Stimulated activated CD8-positive, alpha-beta memory T cell treated with anti-CD3 and anti-CD28 coated beads, Interleukin-15, amount 100 ng/mL, for 48 hours (primary cell): ENCODE results near the gene AMY2A.
"Not testable (repeated sequence)": the region's sequence is repeated elsewhere in the genome, so short reads cannot be mapped to it uniquely, and the experiment has no call there.

Experiments used
- DNase-seq, 2 donors: peaks; one replicate each; pipeline ENCODE4 v3.0.0-alpha.2; 2020; ENCODE audit warnings: low read depth in 2 of 2

The AMY2A gene

GRCh38 chr1:103616994-103617477, at the start of gene AMY2A:
AMY2A (plus strand) TSS chr1:103617427; CDS start chr1:103617441, 14 bp downstream.
- not testable (repeated sequence) for DNase-seq

- DNase-seq: no peak
Observed at GRCh38 chr1:103569493-103569892, 47.7 kb upstream of the AMY2A start.

- not testable (repeated sequence) for DNase-seq
Observed at GRCh38 chr1:103571289-103571688, 45.9 kb upstream of the AMY2A start, which contains the start of gene AMY2B. AMY2B (plus strand) TSS chr1:103571589; CDS start chr1:103571603, 14 bp downstream.

GRCh38 chr1:103576065-103576464, 41.2 kb upstream of the AMY2A start:
- no peak for DNase-seq

- DNase-seq: not testable (repeated sequence)
Observed at GRCh38 chr1:103576784-103577183, 40.4 kb upstream of the AMY2A start.

GRCh38 chr1:103582464-103582863, 34.8 kb upstream of the AMY2A start:
- no peak for DNase-seq

- DNase-seq: no peak
Observed at GRCh38 chr1:103583887-103584286, 33.3 kb upstream of the AMY2A start.

- DNase-seq: no peak
Observed at GRCh38 chr1:103584537-103584936, 32.7 kb upstream of the AMY2A start.

GRCh38 chr1:103602740-103603139, 14.5 kb upstream of the AMY2A start:
- not testable (repeated sequence) for DNase-seq

- DNase-seq: no peak
Observed at GRCh38 chr1:103616362-103616761, 865 bp upstream of the AMY2A start.

- DNase-seq: not testable (repeated sequence)
Observed at GRCh38 chr1:103627436-103627835, 10.2 kb downstream of the AMY2A start.

- DNase-seq: not testable (repeated sequence)
Observed at GRCh38 chr1:103641194-103641593, 24.0 kb downstream of the AMY2A start.

- DNase-seq: not testable (repeated sequence)
Observed at GRCh38 chr1:103643908-103644307, 26.7 kb downstream of the AMY2A start.

- DNase-seq: not testable (repeated sequence)
Observed at GRCh38 chr1:103650305-103650704, 33.1 kb downstream of the AMY2A start.

GRCh38 chr1:103650889-103651288, 33.7 kb downstream of the AMY2A start:
- not testable (repeated sequence) for DNase-seq

GRCh38 chr1:103654133-103654532, 36.9 kb downstream of the AMY2A start:
- not testable (repeated sequence) for DNase-seq

GRCh38 chr1:103655460-103655859, 38.2 kb downstream of the AMY2A start, which contains the start of gene AMY1A:
AMY1A (plus strand) TSS chr1:103655760; CDS start chr1:103656331, 571 bp downstream.
- not testable (repeated sequence) for DNase-seq
